NT2/D1 (cell line): ENCODE results near the gene IFNGR2.

ENCODE experiments used
- YY1 ChIP-seq: IDR thresholded peaks from 2 replicates; pipeline ENCODE4 v1.6.1; 2011; ENCODE audit not compliant: insufficient read length, insufficient read depth
- ZNF274 ChIP-seq: IDR thresholded peaks from 2 replicates; pipeline ENCODE4 v1.6.1; 2011; ENCODE audit warnings: mild to moderate bottlenecking, low read depth, low read length

GRCh38 chr21:33359446-33359845 lies 43.8 kb upstream of the IFNGR2 start:
- TF ChIP-seq ZNF274 (no peak), YY1 (no peak)
